Measurements from ENCODE around the gene SAMHD1. TPM values are rescaled to one million over a fixed set of nuclear protein-coding genes. Genes with fewer than 3 reads are reported as not detected.

The SAMHD1 gene
- total and polyA plus RNA-seq, 2 experiments from 2014 or later = 7.4 to 9.0 TPM

GRCh38 chr20:36929691-36930090 is 21.8 kb downstream of the SAMHD1 start:
- Histone ChIP-seq H3K9ac (no peak overlapping the region), H3K9me2 (ENCODE audit: insufficient read depth) (no peaks in the 10 kb centered on the region), H3K27ac (no peak overlapping the region), H3K4me3 (no peak overlapping the region), H3K9me3 (ENCODE audit: low read depth) (no peaks in the 10 kb centered on the region), H3K27me3 (replicated peaks; ENCODE audit: insufficient read depth) (no peaks in the 10 kb centered on the region), H2AFZ (no peak overlapping the region), H3K4me2 (ENCODE audit: unreplicated experiment) (no peak overlapping the region), H3K36me3 (ENCODE audit: low read depth) (no peaks in the 10 kb centered on the region), H3K4me1 (ENCODE audit: insufficient read depth) (0 out of 2 replicates have a peak, but pooled peaks cover 11% of the 10 kb centered on the region), H3K79me2 (ENCODE audit: insufficient read depth) (no peaks in the 10 kb centered on the region), H4K20me1 (ENCODE audit: insufficient read depth) (no peaks in the 10 kb centered on the region), H3F3A (ENCODE audit: insufficient read depth) (peaks cover 5% of the 10 kb centered on the region)
- no peak for DNase-seq
- in situ Hi-C loops (cut with MboI) = no loop called here
- TF ChIP-seq EZH2phosphoT487 (IDR thresholded peaks at IDR 0.05; ENCODE audit: insufficient read depth, low read depth) = no peak
- TF ChIP-seq EZH2 (IDR thresholded peaks at IDR 0.05; ENCODE audit: insufficient read depth, poor library complexity, severe bottlenecking) = no peak
- WGBS, 2 experiments (ENCODE audit: low coverage in 1 of 2, low lambda C conversion rate in 2 of 2, missing lambda C conversion rate in 2 of 2) = 97% methylated on average over 6 of the region's 6 CpGs

- peak; percentile 70 for DNase-seq
- Histone ChIP-seq H3K4me2 (ENCODE audit: unreplicated experiment) (no peak overlapping the region), H3K9ac (no peak overlapping the region), H3K27me3 (replicated peaks; ENCODE audit: insufficient read depth) (no peaks in the 10 kb centered on the region), H3K79me2 (ENCODE audit: insufficient read depth) (no peaks in the 10 kb centered on the region), H3K9me3 (ENCODE audit: low read depth) (no peaks in the 10 kb centered on the region), H3K27ac (no peak overlapping the region), H3K9me2 (ENCODE audit: insufficient read depth) (no peaks in the 10 kb centered on the region), H3K4me1 (ENCODE audit: insufficient read depth) (0 out of 2 replicates have a peak, but pooled peaks cover 11% of the 10 kb centered on the region), H2AFZ (no peak overlapping the region), H4K20me1 (ENCODE audit: insufficient read depth) (no peaks in the 10 kb centered on the region), H3K4me3 (no peak overlapping the region), H3K36me3 (ENCODE audit: low read depth) (no peaks in the 10 kb centered on the region), H3F3A (ENCODE audit: insufficient read depth) (peaks cover 5% of the 10 kb centered on the region)
- 33 to 38% methylated on average over 6 of the region's 6 CpGs for WGBS, 2 experiments (ENCODE audit: low coverage in 1 of 2, low lambda C conversion rate in 2 of 2, missing lambda C conversion rate in 2 of 2)
- no peak for TF ChIP-seq EZH2phosphoT487 (IDR thresholded peaks at IDR 0.05; ENCODE audit: insufficient read depth, low read depth)
- TF ChIP-seq EZH2 (IDR thresholded peaks at IDR 0.05; ENCODE audit: insufficient read depth, poor library complexity, severe bottlenecking) = no peak
- in situ Hi-C loops (cut with MboI) = no loop called here
Measured at GRCh38 chr20:36929290-36929689, 22.2 kb downstream of the SAMHD1 start.

DNA sequence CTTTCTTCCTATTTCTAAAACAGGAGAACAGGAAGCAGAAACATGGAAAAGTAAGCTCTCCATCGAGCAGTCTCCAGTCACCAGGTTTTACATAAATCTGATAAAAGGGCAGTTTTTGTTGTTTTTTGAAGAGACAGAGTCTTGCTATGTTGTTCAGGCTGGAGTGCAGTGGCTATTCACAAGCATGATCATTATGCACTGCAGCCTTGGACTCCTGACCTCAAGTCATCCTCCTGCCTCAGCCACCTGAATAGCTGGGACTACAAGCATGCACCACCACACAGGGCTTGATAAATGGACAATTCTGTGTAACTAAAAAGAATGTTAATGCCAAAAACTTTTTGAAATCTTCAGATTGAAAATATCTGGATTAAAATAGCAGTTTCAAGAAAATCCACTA is 23.8 kb downstream of the SAMHD1 start:
- no peak overlapping the region for H3K27ac ChIP-seq
- H3K9me2 ChIP-seq (ENCODE audit: insufficient read depth) = no peaks in the 10 kb centered on the region
- H2AFZ ChIP-seq = no peak overlapping the region
- in situ Hi-C loops (cut with MboI) = no loop called here
- H3K9ac ChIP-seq = no peak overlapping the region
- no peaks in the 10 kb centered on the region for H3K36me3 ChIP-seq (ENCODE audit: low read depth)
- no peaks in the 10 kb centered on the region for H3K79me2 ChIP-seq (ENCODE audit: insufficient read depth)
- no peak overlapping the region for H3K4me2 ChIP-seq (ENCODE audit: unreplicated experiment)
- H3K4me1 ChIP-seq (ENCODE audit: insufficient read depth) = 0 out of 2 replicates have a peak, but pooled peaks cover 9% of the 10 kb centered on the region
- 95 to 100% methylated on average over 1 of the region's 1 CpG for WGBS, 2 experiments (ENCODE audit: low coverage in 1 of 2, low lambda C conversion rate in 2 of 2, missing lambda C conversion rate in 2 of 2)
- no peak for TF ChIP-seq EZH2 (IDR thresholded peaks at IDR 0.05; ENCODE audit: insufficient read depth, poor library complexity, severe bottlenecking)
- TF ChIP-seq EZH2phosphoT487 (IDR thresholded peaks at IDR 0.05; ENCODE audit: insufficient read depth, low read depth) = no peak
- H3K27me3 ChIP-seq (replicated peaks; ENCODE audit: insufficient read depth) = no peaks in the 10 kb centered on the region
- peaks cover 2% of the 10 kb centered on the region for H3F3A ChIP-seq (ENCODE audit: insufficient read depth)
- H3K9me3 ChIP-seq (ENCODE audit: low read depth) = no peaks in the 10 kb centered on the region
- H4K20me1 ChIP-seq (ENCODE audit: insufficient read depth) = no peaks in the 10 kb centered on the region
- no peak for DNase-seq
- H3K4me3 ChIP-seq = no peak overlapping the region

DNA sequence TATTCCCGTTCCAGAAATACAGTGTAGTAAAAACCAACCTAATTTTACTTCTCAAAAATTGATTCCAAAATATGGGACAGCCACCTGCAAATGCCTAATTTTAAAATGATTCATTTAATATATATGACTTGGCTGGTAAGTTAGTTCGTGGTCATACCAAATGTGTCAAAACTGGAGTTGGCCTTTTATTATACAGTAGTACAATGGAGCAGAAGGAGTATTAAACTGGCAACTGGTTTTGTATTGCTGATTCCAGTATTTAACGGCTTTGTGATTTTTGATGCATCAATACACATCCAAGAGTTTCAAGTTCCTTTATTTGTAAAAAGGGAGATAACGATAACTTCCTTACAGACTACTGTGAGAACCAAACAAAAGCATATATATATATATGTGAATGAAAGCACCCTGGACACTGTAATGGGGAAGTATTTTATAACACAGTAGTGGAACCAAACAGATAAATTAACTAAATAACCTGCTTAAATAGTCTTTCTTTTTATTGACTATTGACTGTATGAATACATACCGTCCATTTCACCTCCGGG is 24.8 kb downstream of the SAMHD1 start:
- Histone ChIP-seq H3K9me2 (ENCODE audit: insufficient read depth) (no peaks in the 10 kb centered on the region), H3K79me2 (ENCODE audit: insufficient read depth) (no peaks in the 10 kb centered on the region), H4K20me1 (ENCODE audit: insufficient read depth) (no peaks in the 10 kb centered on the region), H3F3A (ENCODE audit: insufficient read depth) (no peaks in the 10 kb centered on the region), H3K27me3 (replicated peaks; ENCODE audit: insufficient read depth) (no peaks in the 10 kb centered on the region), H3K4me1 (ENCODE audit: insufficient read depth) (0 out of 2 replicates have a peak, but pooled peaks cover 8% of the 10 kb centered on the region), H3K4me3 (no peak overlapping the region), H2AFZ (no peak overlapping the region), H3K9me3 (ENCODE audit: low read depth) (no peaks in the 10 kb centered on the region), H3K36me3 (ENCODE audit: low read depth) (no peaks in the 10 kb centered on the region), H3K4me2 (ENCODE audit: unreplicated experiment) (no peak overlapping the region), H3K9ac (no peak overlapping the region), H3K27ac (no peak overlapping the region)
- no peak for DNase-seq
- 87 to 89% methylated on average over 6 of the region's 6 CpGs for WGBS, 2 experiments (ENCODE audit: low coverage in 1 of 2, low lambda C conversion rate in 2 of 2, missing lambda C conversion rate in 2 of 2)
- no peak for TF ChIP-seq EZH2 (IDR thresholded peaks at IDR 0.05; ENCODE audit: insufficient read depth, poor library complexity, severe bottlenecking)
- TF ChIP-seq EZH2phosphoT487 (IDR thresholded peaks at IDR 0.05; ENCODE audit: insufficient read depth, low read depth) = no peak
- in situ Hi-C loops (cut with MboI) = no loop called here

Data from GM23248 (cell line).